Measurements from ENCODE around the gene PTCH2. TPM values are rescaled to one million over a fixed set of nuclear protein-coding genes. Genes with fewer than 3 reads are reported as not detected.
"Not testable (repeated sequence)": the region's sequence is repeated elsewhere in the genome, so short reads cannot be mapped to it uniquely, and the experiment has no call there.

PTCH2 gene
- total RNA-seq, 2 donors from 2014 or later: 1.5 to 1.6 TPM

DNA sequence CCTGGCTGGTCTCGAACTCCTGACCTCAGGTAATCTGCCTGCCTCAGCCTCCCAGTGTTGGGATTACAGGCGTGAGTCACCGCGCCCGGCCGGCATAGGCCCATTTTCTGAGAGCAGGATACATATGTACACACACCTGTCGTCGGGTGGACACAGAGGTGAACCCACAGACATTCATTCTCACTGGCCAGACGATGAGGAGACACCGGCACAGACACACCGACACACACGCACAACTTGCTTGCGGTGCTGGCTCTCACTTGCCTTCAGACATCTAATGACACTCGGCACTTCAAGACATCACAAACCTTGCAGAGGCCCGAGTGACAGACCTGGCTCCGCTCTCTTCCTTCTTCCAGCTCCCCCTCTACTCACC, 579 bp downstream of the PTCH2 start:
- WGBS, 2 experiments (ENCODE audit: insufficient coverage in 1 of 2, insufficient read length in 1 of 2): 72 to 73% methylated on average over 12 to 16 of the region's 16 CpGs
- H3K4me1 ChIP-seq (ENCODE audit: control insufficient read depth, insufficient read depth, low read length): no peaks in the 10 kb centered on the region
- H3K4me3 Mint-ChIP-seq: peak overlapping the region; percentile 68
- H3K27ac Mint-ChIP-seq: no peak overlapping the region
- DNase-seq: no peak
- peaks cover 4% of the 10 kb centered on the region for H3K36me3 Mint-ChIP-seq (ENCODE audit: low read depth)
- no peaks in the 10 kb centered on the region for H3K4me1 Mint-ChIP-seq
- peak overlapping the region; percentile 82 for H3K4me3 ChIP-seq (ENCODE audit: low read length)
- H3K9ac ChIP-seq (ENCODE audit: extremely low read depth, low read length, poor library complexity, severe bottlenecking): peak overlapping the region; percentile 35
- H3K27ac ChIP-seq (ENCODE audit: low read depth, low read length): no peak overlapping the region
- no peaks in the 10 kb centered on the region for H3K9me3 Mint-ChIP-seq
- peaks cover 23% of the 10 kb centered on the region for H3K27me3 Mint-ChIP-seq (ENCODE audit: insufficient read depth)
- TF ChIP-seq CTCF (conservative IDR thresholded peaks at IDR 0.05): no peak
- no peaks in the 10 kb centered on the region for H3K9me3 ChIP-seq (ENCODE audit: control insufficient read depth, low read length)
- H3K36me3 ChIP-seq (ENCODE audit: control insufficient read depth, insufficient read depth, low read length): no peaks in the 10 kb centered on the region
- H3K27me3 ChIP-seq (ENCODE audit: control insufficient read depth, insufficient read depth, low read length, poor library complexity, severe bottlenecking): peaks cover 7% of the 10 kb centered on the region

DNA sequence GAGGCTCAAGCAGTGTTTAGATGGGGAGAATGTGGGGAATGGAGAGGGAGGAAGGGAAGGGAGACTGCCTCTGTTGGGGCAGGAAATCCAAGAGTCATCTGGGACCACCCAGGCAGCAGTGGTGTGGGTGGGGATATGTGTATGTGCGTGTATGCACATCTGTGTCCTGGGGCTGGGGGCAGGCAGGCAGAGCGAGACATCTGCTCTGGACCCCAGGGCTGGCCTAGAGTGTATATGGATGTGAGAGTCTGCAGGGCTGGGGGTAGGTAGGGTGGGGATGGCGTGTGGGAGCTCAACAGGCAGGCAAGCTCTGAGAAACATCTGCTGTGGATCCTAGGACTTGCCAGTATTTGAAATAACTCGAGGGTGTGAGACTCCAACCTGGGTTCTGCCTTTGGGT, 3.5 kb downstream of the PTCH2 start:
- Histone ChIP-seq H3K27ac (ENCODE audit: low read depth, low read length) (no peak overlapping the region), H3K36me3 (ENCODE audit: control insufficient read depth, insufficient read depth, low read length) (no peaks in the 10 kb centered on the region), H3K27me3 (ENCODE audit: control insufficient read depth, insufficient read depth, low read length, poor library complexity, severe bottlenecking) (peaks cover 7% of the 10 kb centered on the region), H3K9me3 (ENCODE audit: control insufficient read depth, low read length) (no peaks in the 10 kb centered on the region), H3K4me1 (ENCODE audit: control insufficient read depth, insufficient read depth, low read length) (no peaks in the 10 kb centered on the region), H3K9ac (ENCODE audit: extremely low read depth, low read length, poor library complexity, severe bottlenecking) (no peak overlapping the region), H3K4me3 (ENCODE audit: low read length) (no peak overlapping the region)
- WGBS, 2 experiments (ENCODE audit: insufficient coverage in 1 of 2, insufficient read length in 1 of 2): 92 to 97% methylated on average over 3 to 4 of the region's 4 CpGs
- Mint-ChIP-seq H3K36me3 (ENCODE audit: low read depth) (peaks cover 4% of the 10 kb centered on the region), H3K4me3 (no peak overlapping the region), H3K9me3 (no peaks in the 10 kb centered on the region), H3K27me3 (ENCODE audit: insufficient read depth) (peaks cover 18% of the 10 kb centered on the region), H3K27ac (no peak overlapping the region), H3K4me1 (peaks cover under 1% of the 10 kb centered on the region)
- DNase-seq: no peak
- no peak for TF ChIP-seq CTCF (conservative IDR thresholded peaks at IDR 0.05)

DNA sequence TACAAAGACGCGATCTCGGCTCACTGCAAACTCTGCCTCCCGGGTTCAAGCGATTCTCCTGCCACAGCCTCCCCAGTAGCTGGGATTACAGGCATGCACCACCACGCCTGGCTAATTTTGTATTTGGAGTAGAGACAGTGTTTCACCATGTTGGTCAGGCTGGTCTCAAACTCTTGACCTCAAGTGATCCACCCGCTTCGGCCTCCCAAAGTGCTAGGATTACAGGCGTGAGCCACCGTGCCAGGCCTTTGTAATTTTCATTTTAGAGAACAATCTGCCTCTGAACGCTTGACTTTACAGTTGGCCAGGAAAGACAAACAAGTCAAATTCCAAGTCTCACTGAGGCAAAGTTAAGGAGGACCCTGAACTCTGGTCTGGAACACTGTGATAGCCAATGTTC, 4.8 kb downstream of the PTCH2 start:
- not testable (repeated sequence) for H3K27me3 ChIP-seq (ENCODE audit: control insufficient read depth, insufficient read depth, low read length, poor library complexity, severe bottlenecking); H3K4me3 Mint-ChIP-seq; H3K4me1 ChIP-seq (ENCODE audit: control insufficient read depth, insufficient read depth, low read length); H3K9me3 Mint-ChIP-seq; H3K4me3 ChIP-seq (ENCODE audit: low read length); DNase-seq; H3K9me3 ChIP-seq (ENCODE audit: control insufficient read depth, low read length); H3K4me1 Mint-ChIP-seq; H3K27ac Mint-ChIP-seq; H3K36me3 ChIP-seq (ENCODE audit: control insufficient read depth, insufficient read depth, low read length); H3K9ac ChIP-seq (ENCODE audit: extremely low read depth, low read length, poor library complexity, severe bottlenecking); H3K36me3 Mint-ChIP-seq (ENCODE audit: low read depth); H3K27ac ChIP-seq (ENCODE audit: low read depth, low read length)
- peaks cover 15% of the 10 kb centered on the region for H3K27me3 Mint-ChIP-seq (ENCODE audit: insufficient read depth)
- 96 to 97% methylated on average over 11 of the region's 11 CpGs for WGBS, 2 experiments (ENCODE audit: insufficient coverage in 1 of 2, insufficient read length in 1 of 2)

Data from endodermal cell (in vitro differentiated cells).